ENCODE data around the gene MYO6.

MYO6 gene

GRCh38 chr6:75827163-75827562, 78.1 kb downstream of the MYO6 start:
- no peaks in the 10 kb centered on the region for H3K9me3 ChIP-seq (ENCODE audit: control insufficient read depth, insufficient read depth, low read length)
- no peak overlapping the region for H3K9ac ChIP-seq (ENCODE audit: low read depth, low read length)
- no peaks in the 10 kb centered on the region for H3K27me3 ChIP-seq (ENCODE audit: control insufficient read depth, insufficient read depth, low read length)
- no peaks in the 10 kb centered on the region for H3K4me1 ChIP-seq (ENCODE audit: control insufficient read depth, insufficient read depth, low read length)
- no peak overlapping the region for H3K27ac ChIP-seq (ENCODE audit: low read depth, low read length)
- H3K36me3 ChIP-seq (ENCODE audit: control insufficient read depth, insufficient read depth, low read length) = no peaks in the 10 kb centered on the region
- no peak overlapping the region for H3K4me3 ChIP-seq (ENCODE audit: low read depth, low read length)

- H3K9me3 ChIP-seq (ENCODE audit: control insufficient read depth, insufficient read depth, low read length) = no peaks in the 10 kb centered on the region
- no peaks in the 10 kb centered on the region for H3K27me3 ChIP-seq (ENCODE audit: control insufficient read depth, insufficient read depth, low read length)
- no peak overlapping the region for H3K4me3 ChIP-seq (ENCODE audit: low read depth, low read length)
- H3K27ac ChIP-seq (ENCODE audit: low read depth, low read length) = no peak overlapping the region
- H3K4me1 ChIP-seq (ENCODE audit: control insufficient read depth, insufficient read depth, low read length) = no peaks in the 10 kb centered on the region
- H3K9ac ChIP-seq (ENCODE audit: low read depth, low read length) = no peak overlapping the region
- peaks cover 16% of the 10 kb centered on the region for H3K36me3 ChIP-seq (ENCODE audit: control insufficient read depth, insufficient read depth, low read length)
These were observed 82.2 kb downstream of the MYO6 start for GRCh38 chr6:75830959-75831885.

DNA sequence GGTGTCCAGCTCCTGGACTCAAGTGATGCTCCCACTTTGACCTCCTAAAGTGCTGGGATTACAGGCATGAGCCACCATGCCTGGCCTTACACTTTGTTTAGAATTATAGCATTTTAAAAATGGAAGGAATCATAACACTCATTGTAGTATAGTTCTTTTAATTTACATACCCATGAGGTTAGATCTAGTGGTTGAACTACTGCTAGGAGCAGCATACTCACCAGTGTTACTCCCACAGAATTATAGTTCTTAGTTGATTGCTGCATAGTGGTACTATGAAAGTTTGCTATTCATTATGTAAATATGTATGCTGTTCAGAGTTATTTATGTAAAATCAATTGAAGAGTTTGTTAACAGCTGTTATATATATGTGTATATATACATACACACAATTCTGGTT, 85.4 kb downstream of the MYO6 start:
- Histone ChIP-seq H3K27ac (ENCODE audit: low read depth, low read length) (no peak overlapping the region), H3K9ac (ENCODE audit: low read depth, low read length) (no peak overlapping the region), H3K27me3 (ENCODE audit: control insufficient read depth, insufficient read depth, low read length) (no peaks in the 10 kb centered on the region), H3K9me3 (ENCODE audit: control insufficient read depth, insufficient read depth, low read length) (no peaks in the 10 kb centered on the region), H3K36me3 (ENCODE audit: control insufficient read depth, insufficient read depth, low read length) (peaks cover 16% of the 10 kb centered on the region), H3K4me3 (ENCODE audit: low read depth, low read length) (no peak overlapping the region), H3K4me1 (ENCODE audit: control insufficient read depth, insufficient read depth, low read length) (no peaks in the 10 kb centered on the region)

DNA sequence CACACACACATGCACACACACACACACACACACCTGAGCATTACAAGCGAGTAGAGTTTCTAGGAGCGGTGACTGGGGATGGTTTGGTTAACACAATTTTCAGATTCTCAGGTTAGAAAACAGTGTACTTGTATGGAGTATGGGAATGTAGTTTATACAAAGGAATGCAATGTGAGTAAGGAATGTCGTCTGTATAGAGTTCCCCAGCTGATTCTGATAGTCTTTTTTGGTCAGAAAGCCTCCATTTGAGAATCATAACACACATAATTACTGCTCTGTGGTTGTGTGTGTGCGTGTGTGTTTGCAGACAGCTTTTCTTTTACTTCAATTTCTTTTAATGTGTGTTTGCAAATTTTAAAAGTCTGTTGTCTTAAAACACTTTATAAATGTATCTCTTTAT, 93.2 kb downstream of the MYO6 start:
- Histone ChIP-seq H3K4me3 (ENCODE audit: low read depth, low read length) (no peak overlapping the region), H3K4me1 (ENCODE audit: control insufficient read depth, insufficient read depth, low read length) (no peaks in the 10 kb centered on the region), H3K9ac (ENCODE audit: low read depth, low read length) (no peak overlapping the region), H3K36me3 (ENCODE audit: control insufficient read depth, insufficient read depth, low read length) (peaks cover 12% of the 10 kb centered on the region), H3K9me3 (ENCODE audit: control insufficient read depth, insufficient read depth, low read length) (no peaks in the 10 kb centered on the region), H3K27me3 (ENCODE audit: control insufficient read depth, insufficient read depth, low read length) (no peaks in the 10 kb centered on the region), H3K27ac (ENCODE audit: low read depth, low read length) (no peak overlapping the region)

- Histone ChIP-seq H3K27ac (ENCODE audit: low read depth, low read length) (no peak overlapping the region), H3K9ac (ENCODE audit: low read depth, low read length) (no peak overlapping the region), H3K9me3 (ENCODE audit: control insufficient read depth, insufficient read depth, low read length) (no peaks in the 10 kb centered on the region), H3K4me3 (ENCODE audit: low read depth, low read length) (no peak overlapping the region), H3K27me3 (ENCODE audit: control insufficient read depth, insufficient read depth, low read length) (no peaks in the 10 kb centered on the region), H3K36me3 (ENCODE audit: control insufficient read depth, insufficient read depth, low read length) (peaks cover 12% of the 10 kb centered on the region), H3K4me1 (ENCODE audit: control insufficient read depth, insufficient read depth, low read length) (no peaks in the 10 kb centered on the region)
These were observed 93.7 kb downstream of the MYO6 start for GRCh38 chr6:75842732-75843131.

DNA sequence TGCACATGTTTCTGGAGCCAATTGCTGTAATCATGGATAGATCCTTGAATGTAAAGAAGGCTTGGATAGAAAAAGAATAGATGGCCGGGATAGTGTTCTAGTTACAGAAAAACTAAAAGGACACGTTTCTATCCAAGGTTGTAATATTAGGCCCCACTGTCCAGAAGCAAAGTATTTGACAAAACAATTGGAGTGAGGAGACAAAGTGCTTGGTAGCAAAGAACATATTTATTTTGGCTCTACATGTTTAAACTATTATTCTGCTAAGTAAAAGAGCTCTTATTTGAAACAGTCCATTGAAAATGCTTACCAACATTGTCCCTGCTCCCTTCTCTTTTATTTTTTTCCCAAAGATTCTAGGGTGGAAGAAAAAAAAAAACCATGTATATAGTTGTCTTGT, 94.4 kb downstream of the MYO6 start:
- H3K9me3 ChIP-seq (ENCODE audit: control insufficient read depth, insufficient read depth, low read length) = no peaks in the 10 kb centered on the region
- no peak overlapping the region for H3K27ac ChIP-seq (ENCODE audit: low read depth, low read length)
- H3K36me3 ChIP-seq (ENCODE audit: control insufficient read depth, insufficient read depth, low read length) = peaks cover 12% of the 10 kb centered on the region
- no peaks in the 10 kb centered on the region for H3K27me3 ChIP-seq (ENCODE audit: control insufficient read depth, insufficient read depth, low read length)
- H3K4me3 ChIP-seq (ENCODE audit: low read depth, low read length) = no peak overlapping the region
- H3K9ac ChIP-seq (ENCODE audit: low read depth, low read length) = no peak overlapping the region
- no peaks in the 10 kb centered on the region for H3K4me1 ChIP-seq (ENCODE audit: control insufficient read depth, insufficient read depth, low read length)

DNA sequence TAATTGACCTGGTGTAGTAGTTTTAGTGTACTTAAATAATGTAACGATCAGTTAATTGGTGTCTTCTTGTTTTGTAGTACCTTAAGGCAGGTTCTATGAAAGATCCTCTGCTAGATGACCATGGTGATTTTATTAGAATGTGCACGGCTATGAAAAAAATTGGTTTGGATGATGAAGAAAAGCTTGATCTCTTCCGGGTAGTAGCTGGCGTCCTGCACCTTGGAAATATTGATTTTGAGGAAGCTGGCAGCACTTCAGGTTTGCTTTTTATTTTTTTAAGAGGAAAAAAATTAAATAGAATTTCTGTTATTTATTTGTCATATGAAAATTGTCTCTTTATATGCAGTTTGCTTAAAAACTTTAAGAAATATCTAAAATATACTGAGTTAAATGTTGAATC, 99.2 kb downstream of the MYO6 start:
- Histone ChIP-seq H3K4me1 (ENCODE audit: control insufficient read depth, insufficient read depth, low read length) (no peaks in the 10 kb centered on the region), H3K9ac (ENCODE audit: low read depth, low read length) (no peak overlapping the region), H3K36me3 (ENCODE audit: control insufficient read depth, insufficient read depth, low read length) (no peaks in the 10 kb centered on the region), H3K27ac (ENCODE audit: low read depth, low read length) (no peak overlapping the region), H3K9me3 (ENCODE audit: control insufficient read depth, insufficient read depth, low read length) (no peaks in the 10 kb centered on the region), H3K4me3 (ENCODE audit: low read depth, low read length) (no peak overlapping the region), H3K27me3 (ENCODE audit: control insufficient read depth, insufficient read depth, low read length) (no peaks in the 10 kb centered on the region)

- Histone ChIP-seq H3K27me3 (ENCODE audit: control insufficient read depth, insufficient read depth, low read length) (no peaks in the 10 kb centered on the region), H3K27ac (ENCODE audit: low read depth, low read length) (no peak overlapping the region), H3K36me3 (ENCODE audit: control insufficient read depth, insufficient read depth, low read length) (no peaks in the 10 kb centered on the region), H3K4me3 (ENCODE audit: low read depth, low read length) (no peak overlapping the region), H3K9ac (ENCODE audit: low read depth, low read length) (no peak overlapping the region), H3K9me3 (ENCODE audit: control insufficient read depth, insufficient read depth, low read length) (no peaks in the 10 kb centered on the region), H3K4me1 (ENCODE audit: control insufficient read depth, insufficient read depth, low read length) (no peaks in the 10 kb centered on the region)
These were observed 100.4 kb downstream of the MYO6 start for GRCh38 chr6:75849329-75850025.

- no peaks in the 10 kb centered on the region for H3K9me3 ChIP-seq (ENCODE audit: control insufficient read depth, insufficient read depth, low read length)
- no peaks in the 10 kb centered on the region for H3K36me3 ChIP-seq (ENCODE audit: control insufficient read depth, insufficient read depth, low read length)
- no peak overlapping the region for H3K27ac ChIP-seq (ENCODE audit: low read depth, low read length)
- H3K4me3 ChIP-seq (ENCODE audit: low read depth, low read length) = no peak overlapping the region
- H3K4me1 ChIP-seq (ENCODE audit: control insufficient read depth, insufficient read depth, low read length) = no peaks in the 10 kb centered on the region
- H3K27me3 ChIP-seq (ENCODE audit: control insufficient read depth, insufficient read depth, low read length) = no peaks in the 10 kb centered on the region
- H3K9ac ChIP-seq (ENCODE audit: low read depth, low read length) = no peak overlapping the region
These were observed 101.2 kb downstream of the MYO6 start for GRCh38 chr6:75850026-75850833.

GRCh38 chr6:75852721-75853120, 103.7 kb downstream of the MYO6 start:
- Histone ChIP-seq H3K9ac (ENCODE audit: low read depth, low read length) (no peak overlapping the region), H3K27ac (ENCODE audit: low read depth, low read length) (no peak overlapping the region), H3K9me3 (ENCODE audit: control insufficient read depth, insufficient read depth, low read length) (no peaks in the 10 kb centered on the region), H3K36me3 (ENCODE audit: control insufficient read depth, insufficient read depth, low read length) (peaks cover 8% of the 10 kb centered on the region), H3K4me1 (ENCODE audit: control insufficient read depth, insufficient read depth, low read length) (no peaks in the 10 kb centered on the region), H3K27me3 (ENCODE audit: control insufficient read depth, insufficient read depth, low read length) (no peaks in the 10 kb centered on the region), H3K4me3 (ENCODE audit: low read depth, low read length) (no peak overlapping the region)
